NCI-H774 (cell line): ENCODE measurements around the gene GNG8.

Experiments used
- DNase-seq: peaks from one replicate; lab custom pipeline; 2025; lab: John Stamatoyannopoulos, UW

Gene GNG8

DNA sequence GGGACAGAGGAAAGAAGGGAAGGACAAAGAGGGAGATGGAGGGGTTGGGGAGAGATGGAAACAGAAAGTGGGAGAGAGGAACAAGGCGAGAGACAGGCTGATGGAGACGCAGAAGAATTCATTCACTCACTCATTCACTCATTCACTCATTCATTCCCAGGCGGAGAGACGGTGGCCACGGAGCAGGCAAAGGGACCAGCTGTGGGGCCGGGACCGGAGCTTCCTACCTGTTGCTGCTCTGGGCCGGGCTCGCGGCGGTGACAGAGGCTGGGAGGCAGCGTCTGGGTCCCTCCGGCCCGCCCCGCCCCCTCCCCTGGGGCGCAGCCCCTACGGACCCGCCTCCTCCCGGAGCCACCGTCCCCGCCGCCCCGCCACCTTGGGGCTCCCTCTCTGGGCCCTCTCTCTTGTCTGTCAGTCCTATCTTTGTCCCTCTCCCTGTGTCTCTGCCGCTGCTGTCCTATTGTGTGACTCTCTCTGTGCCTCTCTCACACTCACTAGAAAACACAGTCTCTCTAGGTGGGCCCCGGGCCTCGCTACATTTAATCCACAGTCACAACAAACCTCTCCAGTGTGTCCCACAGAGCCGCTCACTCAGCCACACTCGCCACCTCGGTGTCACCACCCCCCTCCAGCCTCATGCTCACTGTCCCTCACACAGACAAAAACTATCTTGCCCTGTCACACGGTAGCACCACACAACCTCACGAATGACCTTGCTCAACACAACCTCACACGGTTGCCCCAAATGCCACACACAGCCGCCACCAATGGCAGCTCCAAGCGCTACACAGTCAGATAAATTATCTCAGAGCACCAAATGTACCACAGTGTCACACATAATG is at the start of gene GNG8:
GNG8 (minus strand) TSS at position 283 of the 842 bp plus-strand sequence. CDS start 1,520 bp downstream, outside the sequence.
- DNase-seq: no peak

DNA sequence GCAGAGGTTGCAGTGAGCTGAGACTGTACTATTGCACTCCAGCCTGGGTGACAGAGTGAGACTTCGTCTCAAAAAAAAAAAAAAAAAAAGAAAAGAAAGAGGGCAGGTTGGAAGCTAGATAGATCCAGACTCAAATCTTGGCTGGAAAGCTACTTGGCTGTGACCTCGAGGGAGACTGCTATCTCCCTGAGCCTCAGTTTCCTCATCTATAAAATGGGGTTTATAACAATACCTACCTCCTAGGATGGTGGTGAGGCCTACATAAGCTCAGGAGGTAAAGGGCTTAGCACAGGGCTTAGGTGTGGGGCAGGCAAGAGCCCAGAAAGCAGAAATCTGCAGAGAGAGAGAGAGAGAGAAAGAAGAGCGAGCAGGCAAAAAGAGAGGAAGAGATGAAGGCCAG is 49.2 kb upstream of the GNG8 start:
- DNase-seq: no peak

DNA sequence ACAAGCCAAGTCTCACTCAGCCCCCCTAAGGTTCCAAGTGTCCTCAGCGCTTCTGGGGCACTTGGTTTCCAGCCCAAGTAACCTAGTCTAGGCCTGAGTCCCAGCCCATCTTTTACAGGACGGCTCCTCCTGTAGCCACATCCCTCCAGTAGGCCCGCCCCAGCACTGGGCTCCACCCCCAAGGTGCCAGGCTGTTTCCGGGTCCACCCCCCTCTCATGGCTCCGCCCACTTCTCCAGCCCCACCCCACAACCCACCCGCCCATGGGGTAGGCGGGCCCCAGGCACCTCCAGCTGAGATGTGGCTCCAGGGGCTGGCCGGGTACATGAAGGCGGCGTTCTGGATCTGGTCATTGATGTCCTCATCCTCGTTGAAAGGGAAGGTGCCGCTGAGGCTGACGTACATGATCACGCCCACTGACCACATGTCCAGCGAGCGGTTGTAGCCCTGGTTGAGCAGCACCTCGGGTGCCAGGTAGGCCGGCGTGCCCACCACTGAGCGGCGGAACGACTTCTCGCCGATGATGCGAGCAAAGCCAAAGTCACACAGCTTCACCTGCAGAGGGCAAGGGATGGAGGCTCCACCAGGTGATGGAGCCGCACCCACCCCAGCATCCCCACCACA is 42.2 kb upstream of the GNG8 start:
- no peak for DNase-seq

DNA sequence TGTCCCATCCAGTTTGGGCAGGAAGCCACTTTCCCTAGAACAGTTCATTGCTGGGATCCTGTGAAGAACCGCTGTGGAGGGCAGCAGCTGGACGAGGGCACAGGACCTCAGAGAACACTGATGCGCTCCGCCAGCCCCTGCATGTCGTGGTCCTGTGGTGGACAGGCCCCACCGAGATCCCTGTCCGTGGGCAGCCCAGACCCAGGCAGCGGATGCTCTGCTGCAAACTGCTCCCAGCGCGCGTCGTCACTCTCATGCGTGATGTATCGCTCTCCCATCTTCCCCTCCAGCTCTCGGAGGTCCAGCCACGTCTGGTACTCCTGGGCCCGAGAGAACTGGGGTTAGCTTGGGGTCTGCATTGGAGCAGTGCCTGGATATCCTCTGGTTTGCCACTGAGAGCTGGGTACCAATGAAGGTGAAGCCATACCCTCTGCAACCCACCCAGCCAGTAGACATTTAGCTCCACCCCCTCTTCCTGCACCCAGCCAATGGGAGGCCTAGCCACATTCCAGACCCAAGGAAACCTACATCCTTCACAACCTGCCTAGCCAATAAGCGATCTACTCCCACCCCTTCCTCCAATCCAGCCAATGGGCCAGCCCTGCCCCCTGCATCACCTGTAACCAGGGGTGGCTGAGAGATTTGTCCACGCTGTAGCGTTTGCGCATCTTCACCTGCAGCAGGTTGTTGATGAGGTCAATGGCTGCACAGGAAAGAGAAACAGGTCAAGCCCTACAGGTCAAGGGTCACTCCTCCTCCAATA is 38.6 kb upstream of the GNG8 start:
- DNase-seq: no peak

DNA sequence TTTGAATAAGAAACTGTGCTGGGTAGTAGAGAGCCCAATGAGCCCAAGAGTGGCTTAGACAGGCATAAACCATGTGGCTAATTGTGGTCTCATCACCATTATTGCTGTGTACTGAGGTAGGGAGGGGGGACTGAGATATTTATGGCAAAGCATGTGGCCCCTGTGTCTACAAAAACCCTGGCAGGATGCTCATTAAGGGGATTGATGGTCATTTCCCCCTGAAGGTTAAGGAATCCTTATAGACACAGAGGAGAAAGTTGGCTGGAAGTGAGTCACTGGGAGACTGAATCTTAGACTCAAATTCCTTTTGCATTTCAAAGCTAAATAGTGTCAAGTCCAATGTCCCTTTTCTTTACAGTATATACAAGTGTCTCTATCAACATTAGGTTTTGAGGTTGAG is 34.8 kb upstream of the GNG8 start:
- DNase-seq: no peak

DNA sequence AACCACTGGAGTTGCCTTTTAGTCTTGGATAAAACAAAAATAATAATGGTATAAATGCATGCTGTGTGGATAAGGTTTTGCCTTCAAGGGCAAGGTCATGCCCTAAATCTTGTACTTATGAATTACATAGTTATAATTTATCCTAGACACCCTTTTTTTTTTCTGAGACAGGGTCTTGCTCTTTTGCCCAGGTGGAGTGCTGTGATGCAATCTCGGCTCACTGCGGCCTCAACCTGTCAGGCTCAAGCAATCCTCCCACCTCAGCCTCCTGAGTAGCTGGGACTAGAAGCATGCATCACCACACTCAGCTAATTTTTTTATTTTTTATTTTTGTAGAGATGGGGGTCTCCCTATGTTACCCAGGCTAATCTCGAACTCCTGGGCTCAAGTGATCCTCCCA is 32.7 kb upstream of the GNG8 start:
- DNase-seq: no peak

DNA sequence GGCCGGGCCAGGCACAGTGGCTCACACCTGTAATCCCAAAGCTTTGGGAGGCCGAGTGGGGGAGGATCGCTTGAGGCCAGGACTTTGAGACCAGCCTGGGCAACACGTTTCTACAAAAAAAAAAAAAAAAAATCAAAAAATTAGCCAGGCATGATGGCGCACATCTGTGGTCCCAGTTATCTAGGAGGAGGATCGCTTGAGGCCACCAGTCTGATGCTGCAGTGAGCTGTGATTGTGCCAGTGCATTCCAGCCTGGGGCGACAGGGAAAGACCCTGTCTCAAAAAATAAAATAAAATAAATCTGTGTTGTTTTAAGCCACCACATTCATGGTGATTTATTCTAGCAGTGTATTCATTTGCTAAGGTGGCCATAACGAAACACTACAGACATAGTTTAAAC is 29.1 kb upstream of the GNG8 start:
- DNase-seq: no peak

DNA sequence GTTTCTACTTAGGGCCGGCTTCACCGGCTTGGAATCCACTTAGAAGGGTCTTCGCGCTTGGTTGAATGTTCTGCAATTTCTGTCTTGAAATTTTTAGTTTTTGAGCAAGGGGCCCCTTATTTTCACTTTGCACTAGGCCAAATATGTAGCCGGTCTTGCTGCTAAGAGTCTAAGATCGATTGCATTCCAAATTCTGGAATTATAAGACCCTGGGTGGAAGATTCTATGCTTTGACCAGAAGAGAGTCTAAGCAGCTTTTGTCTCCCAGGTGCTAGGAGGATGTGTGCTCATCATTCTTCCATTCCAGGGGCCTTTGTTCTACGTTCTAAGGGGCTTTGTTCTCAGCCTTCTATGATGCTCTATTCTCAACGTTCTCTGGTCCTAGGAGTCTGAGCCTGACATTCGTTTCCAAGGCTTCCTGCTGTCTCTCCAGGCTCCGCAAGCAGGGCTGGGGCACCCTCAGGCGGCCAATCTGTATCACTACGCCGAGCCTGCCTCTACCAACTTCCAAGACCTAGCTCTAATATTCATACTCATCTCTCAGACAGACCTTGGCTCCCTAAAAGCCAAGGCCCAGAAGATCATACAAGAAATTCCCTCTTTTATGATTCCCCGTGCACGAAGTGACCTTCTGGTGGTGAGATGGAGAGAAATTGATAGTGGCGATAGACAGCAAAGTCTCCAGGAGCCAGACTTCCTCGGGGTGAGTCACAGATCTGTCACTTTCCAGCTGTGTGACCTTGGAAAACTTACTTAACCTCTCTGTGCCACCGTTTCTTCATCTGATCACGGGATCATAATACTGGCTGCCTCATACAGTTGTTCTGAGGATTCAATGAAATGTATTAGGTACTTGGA is 26.0 kb upstream of the GNG8 start:
- DNase-seq: peak; percentile 56

DNA sequence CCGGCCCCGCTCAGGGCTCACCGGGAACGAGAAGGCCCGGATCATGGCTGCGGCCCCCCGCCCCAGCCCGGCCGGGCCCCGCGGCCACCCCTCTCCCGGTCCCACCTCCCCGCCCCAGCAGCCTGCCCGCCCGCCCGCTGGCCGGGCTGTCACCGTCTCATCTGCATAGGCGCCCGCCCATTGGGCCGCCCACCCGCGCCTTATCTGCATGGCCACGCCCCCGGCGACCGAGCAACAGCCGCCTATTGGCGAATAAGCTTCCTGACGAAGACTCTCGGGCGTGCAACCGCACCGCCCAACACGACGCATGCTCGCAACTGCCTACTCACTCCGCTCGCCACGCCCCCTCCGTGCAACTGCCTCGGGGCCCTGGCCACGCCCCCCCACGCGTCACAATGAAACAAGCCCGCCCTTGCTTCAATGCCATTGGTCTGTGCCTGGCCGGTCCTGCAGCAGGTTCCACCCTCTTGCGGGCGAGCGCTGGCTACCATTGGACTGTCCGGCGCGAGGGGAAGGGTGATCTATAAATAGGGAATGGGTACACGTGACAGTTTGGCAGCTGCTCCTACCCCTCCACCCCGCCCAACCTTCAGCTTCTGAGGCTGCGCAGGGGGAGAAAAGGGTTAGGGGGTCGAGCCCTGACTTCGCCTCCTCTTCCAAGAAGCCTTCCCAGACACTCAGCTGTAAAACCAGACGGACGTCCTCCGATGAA is 25.2 kb upstream of the GNG8 start, which contains the start of gene DACT3:
DACT3 (minus strand) TSS at position 163 of the 712 bp plus-strand sequence; CDS start at position 45, 118 bp downstream.
- DNase-seq: peak; percentile 99

DNA sequence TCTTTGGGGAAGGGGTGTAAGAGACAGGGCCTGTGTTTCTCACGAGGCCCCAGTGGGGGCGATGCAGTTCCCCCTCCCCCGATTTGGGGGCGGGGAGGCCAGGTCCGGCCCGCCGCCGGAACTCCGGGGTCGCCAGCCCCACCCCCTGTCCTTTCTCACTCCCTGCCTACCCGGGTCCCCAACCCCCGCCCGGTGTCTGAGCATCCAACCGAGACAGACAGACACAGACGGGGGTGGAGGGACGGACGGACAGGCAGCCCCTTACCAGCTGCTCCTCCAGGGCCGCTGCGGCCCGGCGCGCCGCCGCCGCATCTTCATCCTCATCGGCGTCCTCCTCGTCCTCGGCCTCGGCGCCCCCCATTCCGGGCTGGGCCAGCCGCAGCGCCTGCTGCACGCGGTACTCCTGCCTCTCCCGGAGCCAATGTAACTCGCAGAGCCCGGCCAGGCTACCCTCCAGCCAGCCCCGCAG is 24.6 kb upstream of the GNG8 start:
- DNase-seq: no peak

DNA sequence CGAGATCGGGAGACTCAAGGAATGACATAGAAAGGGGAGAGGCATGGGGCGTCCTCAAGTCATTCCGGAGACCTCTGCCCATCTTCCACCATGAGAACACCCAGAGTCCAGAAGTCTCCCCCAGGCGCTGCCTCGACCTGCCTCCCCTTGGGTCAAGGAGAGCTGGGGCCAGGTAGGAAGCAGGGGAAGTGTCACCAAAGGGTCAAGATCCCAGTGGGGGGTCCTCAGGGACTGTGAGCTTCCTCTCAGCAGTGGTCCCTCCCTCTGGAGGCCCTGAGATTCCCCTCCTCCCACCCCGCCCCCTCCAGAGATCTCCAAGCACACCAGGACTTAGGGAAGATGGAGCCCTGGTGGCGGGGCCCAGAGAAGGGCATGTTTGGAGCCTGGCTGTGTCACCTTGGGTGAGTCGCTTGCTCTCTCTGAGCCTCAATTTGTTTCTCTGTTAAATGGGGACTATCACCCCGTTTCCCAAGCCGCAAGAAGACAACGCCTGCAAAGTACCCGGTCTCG is 24.1 kb upstream of the GNG8 start:
- DNase-seq: no peak

DNA sequence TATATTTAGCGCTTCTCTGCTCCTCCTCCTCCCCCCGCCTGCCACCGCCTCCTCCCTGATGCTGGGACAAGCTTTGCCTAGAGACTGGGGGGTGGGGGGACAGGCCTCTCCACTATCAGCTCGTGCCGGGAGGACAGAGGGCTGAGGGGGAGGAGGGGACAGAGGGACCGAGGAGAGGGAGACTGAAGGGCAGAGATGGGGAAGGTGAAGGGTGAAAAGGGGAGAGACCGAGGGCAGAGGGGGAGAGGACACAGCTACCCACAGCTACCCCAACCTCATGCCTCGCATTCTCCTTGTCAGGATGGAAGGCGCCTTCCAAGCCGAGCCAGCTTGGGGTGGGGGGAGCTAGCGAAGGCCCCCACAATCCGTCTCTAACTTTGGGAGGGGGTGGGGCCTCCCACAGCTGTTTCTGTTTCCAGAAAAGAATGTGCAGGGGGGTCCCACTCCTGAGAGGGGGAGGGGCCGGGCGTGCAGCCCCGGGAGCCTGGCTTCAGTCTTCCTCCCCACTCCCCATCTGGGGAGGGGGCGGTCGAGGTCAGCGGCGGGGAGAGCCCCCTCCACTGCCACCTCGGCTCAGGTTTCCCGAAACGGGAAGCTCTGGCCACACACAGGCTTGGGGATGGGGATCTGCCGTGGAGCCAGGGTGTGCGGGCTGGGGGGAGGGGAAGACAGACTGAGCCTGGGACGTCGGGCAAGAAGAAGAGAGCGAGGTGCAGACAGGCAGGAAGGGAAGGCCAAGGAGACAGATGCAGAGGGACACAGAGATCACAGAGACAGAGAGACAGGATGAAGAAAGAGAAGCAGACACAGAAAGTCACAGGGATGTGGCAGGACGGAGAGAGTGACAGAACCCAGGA is 23.4 kb upstream of the GNG8 start:
- no peak for DNase-seq

DNA sequence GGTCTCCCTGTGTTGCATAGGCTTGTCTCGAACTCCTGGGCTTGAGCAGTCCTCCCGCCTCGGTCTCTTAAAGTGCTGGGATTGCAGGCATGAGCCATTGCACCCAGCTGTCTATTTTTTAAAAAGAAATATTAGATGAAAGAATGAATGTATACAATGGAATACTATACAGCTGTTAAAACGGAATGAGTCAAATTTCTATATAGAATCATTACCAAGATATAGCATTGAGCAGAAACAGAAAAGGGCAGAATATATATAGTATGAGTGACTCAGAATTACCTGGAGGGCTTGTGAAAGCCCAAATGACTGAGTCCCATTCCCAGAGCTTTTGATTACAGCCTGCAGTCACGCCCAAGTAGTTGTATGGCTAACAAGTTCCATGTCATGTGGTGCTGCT is 20.5 kb upstream of the GNG8 start:
- DNase-seq: no peak

DNA sequence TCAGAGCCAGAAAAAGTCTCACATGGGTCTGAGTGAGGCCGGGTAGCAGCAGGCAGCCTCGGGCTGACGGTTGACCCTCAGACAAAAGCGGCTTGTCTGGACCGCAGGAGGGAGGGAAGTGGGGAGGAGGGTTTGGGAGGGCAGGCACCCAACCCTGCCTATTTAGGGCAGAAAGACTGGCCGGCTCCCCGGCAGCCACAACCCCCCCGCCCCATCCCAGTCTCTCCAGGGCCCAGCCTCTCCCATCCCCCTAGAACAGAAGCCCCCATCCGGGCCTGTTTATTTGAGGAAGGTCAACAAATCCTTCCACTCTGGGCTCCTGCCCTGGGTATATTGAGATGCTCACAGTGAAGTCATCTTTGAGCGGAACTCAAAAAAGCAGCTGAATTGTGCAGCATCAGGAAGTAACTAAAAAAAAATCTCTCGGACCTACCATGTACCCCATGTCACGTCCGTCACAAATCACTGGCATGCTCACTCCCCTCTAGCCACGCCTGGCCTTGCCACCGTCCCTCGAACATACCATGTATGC is 18.7 kb upstream of the GNG8 start:
- DNase-seq: no peak

DNA sequence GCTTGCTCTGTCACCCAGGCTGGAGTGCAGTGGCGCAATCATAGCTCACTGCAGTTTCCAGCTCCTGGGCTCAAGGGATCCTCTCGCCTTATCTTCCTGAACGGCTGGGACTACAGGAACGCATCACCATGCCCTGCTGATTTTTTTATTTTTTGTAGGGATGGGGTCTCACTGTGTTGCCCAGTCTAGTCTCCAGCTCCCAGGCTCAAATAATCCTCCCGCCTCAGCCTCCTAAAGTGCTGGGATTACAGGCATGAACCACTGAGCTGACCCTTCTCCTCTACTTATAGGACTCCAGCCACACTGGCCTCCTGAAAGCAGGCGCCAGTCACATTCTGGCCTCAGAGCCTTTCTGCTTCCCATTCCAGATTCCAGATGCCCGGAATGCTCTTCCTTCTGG is 14.4 kb upstream of the GNG8 start:
- no peak for DNase-seq

DNA sequence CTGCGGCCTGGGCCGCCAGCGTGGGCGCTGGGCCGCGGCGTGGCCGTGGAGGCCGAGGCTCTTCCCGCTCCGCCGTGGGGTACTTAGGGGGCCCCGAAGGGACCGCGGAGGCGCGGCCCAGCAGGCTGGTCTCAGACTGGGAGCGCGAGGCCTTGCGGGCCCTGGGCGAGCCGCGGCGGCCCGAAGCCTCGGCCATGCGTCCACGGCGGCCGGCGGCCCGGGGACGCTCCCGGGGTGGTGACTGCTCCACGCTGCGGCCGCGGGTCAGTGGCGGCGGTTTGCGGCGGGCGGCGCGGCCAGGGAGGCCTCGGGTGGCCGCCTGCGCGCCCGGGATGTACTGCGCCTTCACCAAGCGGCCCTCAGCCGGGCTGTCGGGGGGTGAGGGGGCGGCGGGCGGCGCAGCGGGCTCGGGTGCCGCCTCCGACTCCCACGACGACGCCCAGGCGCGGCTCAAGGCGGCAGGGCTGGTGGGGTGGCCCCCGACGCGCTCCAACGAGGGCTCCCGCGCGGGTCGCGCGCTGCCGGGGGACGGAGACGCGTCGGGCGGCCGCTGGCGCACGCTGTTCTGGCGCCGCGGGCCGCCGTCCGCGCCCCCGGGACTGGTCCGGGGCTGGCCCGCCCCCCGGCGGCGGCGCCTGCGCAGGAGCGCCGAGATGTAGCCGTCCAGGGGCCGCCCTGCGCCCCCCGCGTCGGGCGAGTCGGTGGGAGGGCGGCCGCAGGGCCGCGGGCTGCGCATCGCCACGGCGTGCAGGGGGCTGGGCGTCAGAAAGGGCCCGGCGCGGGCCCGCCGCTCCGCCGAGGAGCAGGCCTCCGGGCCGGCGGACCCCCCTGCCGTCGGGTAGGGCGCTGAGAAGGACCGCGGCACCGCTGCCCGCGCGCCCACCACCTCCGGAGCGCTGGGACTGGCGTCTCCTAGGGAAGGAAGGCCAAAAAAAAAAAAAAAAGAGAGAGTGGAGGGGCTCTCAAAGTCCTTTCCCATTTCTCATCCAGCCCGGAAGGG is 13.3 kb upstream of the GNG8 start:
- DNase-seq: no peak

DNA sequence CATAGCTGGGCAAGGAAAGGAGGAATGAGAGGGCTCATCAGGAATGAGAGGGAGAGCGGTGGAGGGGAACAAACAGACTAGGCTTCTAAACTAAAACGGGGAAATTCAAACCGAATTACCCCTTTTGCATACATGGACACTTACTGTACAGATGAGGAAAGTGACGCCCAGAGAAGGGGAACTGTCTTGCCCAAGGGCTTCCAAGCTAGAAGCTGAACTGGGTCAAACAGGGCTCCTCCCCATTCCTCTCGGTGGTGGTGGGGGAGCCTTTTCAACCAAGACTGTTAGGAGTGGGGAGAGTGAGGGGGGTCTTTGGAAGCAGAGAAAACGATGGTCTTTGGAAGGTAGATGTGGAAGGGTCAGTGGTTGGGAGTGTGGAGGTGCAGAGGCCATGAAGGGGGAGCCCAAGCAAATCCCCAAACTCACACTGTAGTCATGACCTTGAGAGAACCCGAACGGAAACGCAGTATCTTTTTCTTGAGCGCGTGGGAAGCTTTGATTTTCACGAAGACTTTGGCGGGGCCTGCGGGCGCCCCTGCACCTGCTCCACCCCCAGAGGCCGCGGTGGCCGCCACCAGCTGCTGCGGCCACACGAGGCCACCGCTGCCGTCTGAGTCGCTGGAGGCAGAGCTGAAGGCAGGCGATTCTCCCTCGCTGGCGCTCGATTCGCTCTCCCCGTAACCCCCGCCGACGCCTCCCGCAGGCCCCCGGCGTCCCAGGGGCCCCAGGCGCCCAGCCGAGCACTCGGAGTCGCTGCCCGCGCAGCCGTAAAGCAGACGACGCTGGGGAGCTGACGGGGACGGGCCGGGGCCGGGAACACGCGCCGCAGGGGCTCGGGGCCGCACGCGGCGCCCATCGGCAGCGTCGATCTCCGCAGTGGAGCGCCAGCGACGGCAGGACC is 12.3 kb upstream of the GNG8 start:
- DNase-seq: no peak
